ENCODE results near the gene KRT85.
A peak's percentile ranks its signal among the peaks of the same experiment; 100 is the strongest.

KRT85 gene

DNA sequence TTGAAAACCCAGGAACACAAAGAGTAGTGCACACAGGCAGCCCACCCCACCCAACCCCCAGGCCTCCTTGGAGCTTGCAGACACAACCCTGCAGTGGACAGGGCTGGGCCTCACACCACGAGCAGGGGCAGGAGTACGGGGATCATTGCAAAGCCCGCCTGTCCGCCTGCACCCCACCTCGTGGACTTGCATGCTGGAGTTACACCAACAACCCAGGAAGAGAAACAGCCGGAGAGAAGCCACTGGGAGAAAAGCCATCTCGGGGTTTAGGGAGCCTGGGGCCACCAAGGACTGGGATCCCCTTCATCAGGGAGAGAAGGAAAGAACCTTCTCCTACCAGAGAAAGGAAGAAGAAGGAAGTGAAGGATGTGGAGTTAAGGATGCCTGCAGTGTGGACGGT lies 10.0 kb upstream of the KRT85 start:
- no peak overlapping the region for H2AFZ ChIP-seq (ENCODE audit: low read depth, low read length)
- peaks cover 4% of the 10 kb centered on the region for H4K20me1 ChIP-seq (ENCODE audit: insufficient read depth, low read length)
- no peaks in the 10 kb centered on the region for H3K79me2 ChIP-seq (ENCODE audit: insufficient read depth, low read length)
- no peaks in the 10 kb centered on the region for H3K36me3 ChIP-seq (ENCODE audit: insufficient read depth, low read length)
- no peak for ATAC-seq (ENCODE audit: insufficient read depth, low read depth)
- no peak for DNase-seq
- H3K27me3 ChIP-seq (ENCODE audit: insufficient read depth, low read length, poor library complexity): peaks cover 5% of the 10 kb centered on the region
- H3K27ac ChIP-seq (ENCODE audit: low read length): no peak overlapping the region
- no peak overlapping the region for H3K9ac ChIP-seq (ENCODE audit: low read depth, low read length)
- no peak overlapping the region for H3K4me3 ChIP-seq (ENCODE audit: low read depth in 1 of 2, low read length in 2 of 2)
- no peaks in the 10 kb centered on the region for H3K9me3 ChIP-seq (ENCODE audit: insufficient read depth, low read length, severe bottlenecking)
- H3K4me2 ChIP-seq (ENCODE audit: insufficient read depth, low read length): no peak overlapping the region
- H3K4me1 ChIP-seq (ENCODE audit: insufficient read depth, low read length): no peaks in the 10 kb centered on the region
- TF ChIP-seq, protein P1, sequence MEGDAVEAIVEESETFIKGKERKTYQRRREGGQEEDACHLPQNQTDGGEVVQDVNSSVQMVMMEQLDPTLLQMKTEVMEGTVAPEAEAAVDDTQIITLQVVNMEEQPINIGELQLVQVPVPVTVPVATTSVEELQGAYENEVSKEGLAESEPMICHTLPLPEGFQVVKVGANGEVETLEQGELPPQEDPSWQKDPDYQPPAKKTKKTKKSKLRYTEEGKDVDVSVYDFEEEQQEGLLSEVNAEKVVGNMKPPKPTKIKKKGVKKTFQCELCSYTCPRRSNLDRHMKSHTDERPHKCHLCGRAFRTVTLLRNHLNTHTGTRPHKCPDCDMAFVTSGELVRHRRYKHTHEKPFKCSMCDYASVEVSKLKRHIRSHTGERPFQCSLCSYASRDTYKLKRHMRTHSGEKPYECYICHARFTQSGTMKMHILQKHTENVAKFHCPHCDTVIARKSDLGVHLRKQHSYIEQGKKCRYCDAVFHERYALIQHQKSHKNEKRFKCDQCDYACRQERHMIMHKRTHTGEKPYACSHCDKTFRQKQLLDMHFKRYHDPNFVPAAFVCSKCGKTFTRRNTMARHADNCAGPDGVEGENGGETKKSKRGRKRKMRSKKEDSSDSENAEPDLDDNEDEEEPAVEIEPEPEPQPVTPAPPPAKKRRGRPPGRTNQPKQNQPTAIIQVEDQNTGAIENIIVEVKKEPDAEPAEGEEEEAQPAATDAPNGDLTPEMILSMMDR (IDR thresholded peaks at IDR 0.05; ENCODE audit: borderline replicate concordance, extremely low read depth, low read length, poor library complexity, severe bottlenecking): no peak
- TF ChIP-seq EZH2 (IDR thresholded peaks at IDR 0.05; ENCODE audit: borderline replicate concordance, low read depth, low read length, severe bottlenecking): no peak

GRCh38 chr12:52372216-52373154 lies 5.2 kb upstream of the KRT85 start:
- no peaks in the 10 kb centered on the region for H3K9me3 ChIP-seq (ENCODE audit: insufficient read depth, low read length, severe bottlenecking)

GRCh38 chr12:52371716-52372115 lies 4.4 kb upstream of the KRT85 start:
- no peak overlapping the region for H3K4me2 ChIP-seq (ENCODE audit: insufficient read depth, low read length)
- H3K4me1 ChIP-seq (ENCODE audit: insufficient read depth, low read length): no peaks in the 10 kb centered on the region
- peaks cover 7% of the 10 kb centered on the region for H4K20me1 ChIP-seq (ENCODE audit: insufficient read depth, low read length)
- no peaks in the 10 kb centered on the region for H3K79me2 ChIP-seq (ENCODE audit: insufficient read depth, low read length)
- H3K36me3 ChIP-seq (ENCODE audit: insufficient read depth, low read length): no peaks in the 10 kb centered on the region
- no peak overlapping the region for H3K9ac ChIP-seq (ENCODE audit: low read depth, low read length)
- TF ChIP-seq EZH2 (IDR thresholded peaks at IDR 0.05; ENCODE audit: borderline replicate concordance, low read depth, low read length, severe bottlenecking): no peak
- TF ChIP-seq, protein P1 (IDR thresholded peaks at IDR 0.05; ENCODE audit: borderline replicate concordance, extremely low read depth, low read length, poor library complexity, severe bottlenecking): no peak
- no peak for DNase-seq
- no peak for ATAC-seq (ENCODE audit: insufficient read depth, low read depth)
- no peak overlapping the region for H2AFZ ChIP-seq (ENCODE audit: low read depth, low read length)
- no peak overlapping the region for H3K4me3 ChIP-seq (ENCODE audit: low read depth in 1 of 2, low read length in 2 of 2)
- no peaks in the 10 kb centered on the region for H3K9me3 ChIP-seq (ENCODE audit: insufficient read depth, low read length, severe bottlenecking)
- H3K27me3 ChIP-seq (ENCODE audit: insufficient read depth, low read length, poor library complexity): peaks cover 9% of the 10 kb centered on the region
- no peak overlapping the region for H3K27ac ChIP-seq (ENCODE audit: low read length)

More at GRCh38 chr12:52372216-52373154, 5.2 kb upstream of the KRT85 start:
- no peak overlapping the region for H3K4me2 ChIP-seq (ENCODE audit: insufficient read depth, low read length)
- H3K4me3 ChIP-seq (ENCODE audit: low read depth in 1 of 2, low read length in 2 of 2): no peak overlapping the region
- H2AFZ ChIP-seq (ENCODE audit: low read depth, low read length): no peak overlapping the region
- no peak for TF ChIP-seq EZH2 (IDR thresholded peaks at IDR 0.05; ENCODE audit: borderline replicate concordance, low read depth, low read length, severe bottlenecking)
- TF ChIP-seq, protein P1 (IDR thresholded peaks at IDR 0.05; ENCODE audit: borderline replicate concordance, extremely low read depth, low read length, poor library complexity, severe bottlenecking): peak; percentile 74
- H3K27ac ChIP-seq (ENCODE audit: low read length): no peak overlapping the region
- ATAC-seq (ENCODE audit: insufficient read depth, low read depth): peak; percentile 54; the same call in 2 of the 3 replicates
- H3K27me3 ChIP-seq (ENCODE audit: insufficient read depth, low read length, poor library complexity): peaks cover 9% of the 10 kb centered on the region
- H3K4me1 ChIP-seq (ENCODE audit: insufficient read depth, low read length): no peaks in the 10 kb centered on the region
- H3K9ac ChIP-seq (ENCODE audit: low read depth, low read length): no peak overlapping the region
- H3K36me3 ChIP-seq (ENCODE audit: insufficient read depth, low read length): no peaks in the 10 kb centered on the region
- peaks cover 7% of the 10 kb centered on the region for H4K20me1 ChIP-seq (ENCODE audit: insufficient read depth, low read length)
- no peaks in the 10 kb centered on the region for H3K79me2 ChIP-seq (ENCODE audit: insufficient read depth, low read length)
- DNase-seq: peak; percentile 54
